Measurements from ENCODE around the gene MEX3D. TPM values are rescaled to one million over a fixed set of nuclear protein-coding genes. Genes with fewer than 3 reads are reported as not detected.
A peak's percentile ranks its signal among the peaks of the same experiment; 100 is the strongest.

Gene MEX3D
- total and polyA plus RNA-seq, 7 donors = 4.8 to 16.1 (median 10.3) TPM

DNA sequence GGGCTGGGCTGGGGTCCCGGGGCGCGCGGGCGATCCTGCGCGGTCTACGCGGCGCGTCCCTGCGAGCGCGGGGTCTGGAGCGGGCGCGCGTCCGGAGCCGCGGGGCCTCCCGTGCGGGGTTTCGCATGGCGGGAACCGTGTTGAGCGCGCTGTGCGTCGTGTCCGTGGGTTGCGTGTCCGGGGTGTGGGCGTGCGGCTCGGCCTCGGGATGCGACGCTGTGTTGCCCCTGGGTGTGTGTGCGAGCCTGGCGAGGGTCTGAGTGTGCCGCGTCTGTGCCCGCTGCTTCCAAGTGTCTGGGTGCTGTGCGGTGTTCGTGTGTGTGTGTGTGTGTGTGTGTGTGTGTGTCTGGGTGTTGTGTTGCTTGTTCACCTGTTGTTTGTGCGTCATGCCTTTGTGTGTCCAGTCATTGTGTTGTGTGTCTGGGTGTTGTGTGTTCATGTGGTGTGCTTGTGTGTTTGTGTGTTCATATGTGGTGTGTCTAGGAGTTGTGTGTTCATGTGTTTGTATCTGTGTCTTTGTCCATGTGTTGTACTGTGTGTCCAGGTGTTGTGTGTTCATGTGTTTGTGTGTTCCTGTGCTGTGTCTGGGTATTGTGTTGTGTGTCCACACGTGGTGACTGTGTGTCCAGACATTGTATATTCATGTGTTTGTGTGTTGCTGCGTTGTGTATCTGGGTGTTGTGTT lies 43.7 kb downstream of the MEX3D start:
- no peak for DNase-seq
- H3K9me3 ChIP-seq = no peaks in the 10 kb centered on the region
- 12 to 16% methylated on average over 49 of the region's 49 CpGs for WGBS, 2 donors
- H3K27ac ChIP-seq = no peak overlapping the region
- H3K27me3 ChIP-seq = peaks cover 25 to 65% (median 64%) of the 10 kb centered on the region in 3 donors
- H3K4me1 ChIP-seq = peaks cover 0 to 26% (median 20%) of the 10 kb centered on the region in 4 donors
- H3K36me3 ChIP-seq = no peaks in the 10 kb centered on the region
- peak overlapping the region in 3 of 4 donors; percentile 25 to 36 (median 34) for H3K4me3 ChIP-seq
- TF ChIP-seq, protein P1, sequence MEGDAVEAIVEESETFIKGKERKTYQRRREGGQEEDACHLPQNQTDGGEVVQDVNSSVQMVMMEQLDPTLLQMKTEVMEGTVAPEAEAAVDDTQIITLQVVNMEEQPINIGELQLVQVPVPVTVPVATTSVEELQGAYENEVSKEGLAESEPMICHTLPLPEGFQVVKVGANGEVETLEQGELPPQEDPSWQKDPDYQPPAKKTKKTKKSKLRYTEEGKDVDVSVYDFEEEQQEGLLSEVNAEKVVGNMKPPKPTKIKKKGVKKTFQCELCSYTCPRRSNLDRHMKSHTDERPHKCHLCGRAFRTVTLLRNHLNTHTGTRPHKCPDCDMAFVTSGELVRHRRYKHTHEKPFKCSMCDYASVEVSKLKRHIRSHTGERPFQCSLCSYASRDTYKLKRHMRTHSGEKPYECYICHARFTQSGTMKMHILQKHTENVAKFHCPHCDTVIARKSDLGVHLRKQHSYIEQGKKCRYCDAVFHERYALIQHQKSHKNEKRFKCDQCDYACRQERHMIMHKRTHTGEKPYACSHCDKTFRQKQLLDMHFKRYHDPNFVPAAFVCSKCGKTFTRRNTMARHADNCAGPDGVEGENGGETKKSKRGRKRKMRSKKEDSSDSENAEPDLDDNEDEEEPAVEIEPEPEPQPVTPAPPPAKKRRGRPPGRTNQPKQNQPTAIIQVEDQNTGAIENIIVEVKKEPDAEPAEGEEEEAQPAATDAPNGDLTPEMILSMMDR (IDR thresholded peaks at IDR 0.05) = no peak
- TF ChIP-seq EP300 (IDR thresholded peaks at IDR 0.05) (no peak), POLR2A (IDR thresholded peaks at IDR 0.05) (no peak), POLR2AphosphoS5 (IDR thresholded peaks at IDR 0.05) (no peak)
- intact Hi-C loops (cut with DNase I) = no loop called here

DNA sequence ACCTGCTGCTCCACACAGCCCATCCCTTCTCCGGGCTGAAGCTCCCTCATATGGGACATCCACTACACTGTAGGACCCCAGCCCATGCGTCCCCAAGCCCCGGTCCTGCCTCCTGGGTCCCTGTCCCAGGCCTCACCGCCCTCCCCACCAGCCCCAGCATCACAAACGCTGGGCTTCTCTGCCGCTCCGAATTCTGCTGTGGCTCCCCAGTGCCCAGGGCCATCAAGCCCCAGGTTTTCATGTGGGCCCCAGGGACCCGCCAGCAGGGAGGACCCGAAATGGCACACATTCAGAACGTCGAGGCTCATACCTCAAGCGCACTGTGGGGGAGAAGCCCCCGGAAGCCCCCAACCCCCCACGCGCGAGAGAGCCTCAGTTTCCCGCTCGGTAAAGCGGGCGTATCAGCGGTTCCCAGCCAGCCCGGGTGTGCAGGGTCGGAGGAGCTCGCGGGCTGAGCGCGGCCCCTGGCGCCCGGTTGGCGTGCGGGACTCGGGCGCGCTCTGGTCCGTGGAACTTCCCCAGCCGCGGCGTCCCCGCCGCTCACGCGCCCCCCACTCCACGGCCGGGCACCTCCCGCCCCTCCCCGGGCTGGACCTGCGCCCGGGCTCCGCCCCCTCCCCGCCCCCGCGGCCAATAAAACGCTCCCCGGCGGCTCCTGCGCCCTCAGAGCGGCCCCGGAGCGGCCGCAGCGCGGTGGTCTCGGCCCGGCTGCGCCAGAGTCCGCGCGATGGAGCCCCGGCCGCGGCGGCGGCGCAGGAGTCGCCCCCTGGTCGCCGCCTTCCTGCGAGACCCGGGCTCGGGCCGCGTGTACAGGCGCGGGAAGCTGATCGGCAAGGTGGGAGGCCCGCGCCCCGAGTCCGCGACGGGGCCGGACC lies 44.5 kb downstream of the MEX3D start, which contains the start of gene PLK5:
TSS of gene PLK5 (plus strand) at position 666 of the 875 bp plus-strand sequence. CDS start 2,920 bp downstream, outside the sequence.
- peak within 1 kb of the TSS in 3 of 4 donors; percentile 25 to 36 (median 34) for H3K4me3 ChIP-seq
- intact Hi-C loops (cut with DNase I) = no loop called here
- no peaks in the 10 kb centered on the region for H3K9me3 ChIP-seq
- no peak for TF ChIP-seq EP300 (IDR thresholded peaks at IDR 0.05)
- TF ChIP-seq, protein P1 (IDR thresholded peaks at IDR 0.05) = no peak
- TF ChIP-seq POLR2AphosphoS5 (IDR thresholded peaks at IDR 0.05) = no peak
- TF ChIP-seq POLR2A (IDR thresholded peaks at IDR 0.05) = no peak
- H3K27ac ChIP-seq = no peak within 1 kb of the TSS
- H3K27me3 ChIP-seq = peaks cover 25 to 57% (median 56%) of the 10 kb centered on the region in 3 donors
- WGBS, 2 donors = 11 to 12% methylated on average over 92 of the region's 92 CpGs
- H3K4me1 ChIP-seq = peaks cover 0 to 26% (median 20%) of the 10 kb centered on the region in 4 donors
- DNase-seq = no peak
- H3K36me3 ChIP-seq = no peaks in the 10 kb centered on the region

DNA sequence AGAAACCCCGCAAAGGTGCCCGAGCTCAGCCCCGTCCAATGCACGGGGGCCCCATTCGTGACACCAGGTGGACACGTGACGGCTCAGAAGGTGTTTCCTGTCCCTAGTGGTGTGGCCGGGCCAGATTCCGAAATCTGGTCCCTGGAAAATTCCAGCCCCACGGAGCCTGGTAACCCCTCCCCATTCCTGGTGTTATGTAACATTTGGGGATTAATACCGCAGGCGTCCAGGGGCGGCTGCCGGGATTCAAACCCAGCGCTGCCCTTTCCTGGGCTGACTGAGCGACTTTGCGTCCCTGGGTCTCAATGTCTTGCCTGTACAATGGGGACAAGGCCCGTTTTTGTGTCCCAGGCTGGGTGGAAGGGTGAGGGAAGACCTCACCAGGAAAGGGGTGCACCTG lies 45.3 kb downstream of the MEX3D start:
- TF ChIP-seq, protein P1 (IDR thresholded peaks at IDR 0.05) = no peak
- no peak for TF ChIP-seq POLR2AphosphoS5 (IDR thresholded peaks at IDR 0.05)
- no peak for TF ChIP-seq EP300 (IDR thresholded peaks at IDR 0.05)
- no peak for TF ChIP-seq POLR2A (IDR thresholded peaks at IDR 0.05)
- 62 to 70% methylated on average over 18 of the region's 18 CpGs for WGBS, 2 donors
- DNase-seq = no peak
- peaks cover 0 to 26% (median 20%) of the 10 kb centered on the region in 4 donors for H3K4me1 ChIP-seq
- intact Hi-C loops (cut with DNase I) = no loop called here
- peaks cover 25 to 52% (median 51%) of the 10 kb centered on the region in 3 donors for H3K27me3 ChIP-seq
- H3K9me3 ChIP-seq = no peaks in the 10 kb centered on the region
- H3K4me3 ChIP-seq = no peak overlapping the region
- no peaks in the 10 kb centered on the region for H3K36me3 ChIP-seq
- H3K27ac ChIP-seq = no peak overlapping the region

DNA sequence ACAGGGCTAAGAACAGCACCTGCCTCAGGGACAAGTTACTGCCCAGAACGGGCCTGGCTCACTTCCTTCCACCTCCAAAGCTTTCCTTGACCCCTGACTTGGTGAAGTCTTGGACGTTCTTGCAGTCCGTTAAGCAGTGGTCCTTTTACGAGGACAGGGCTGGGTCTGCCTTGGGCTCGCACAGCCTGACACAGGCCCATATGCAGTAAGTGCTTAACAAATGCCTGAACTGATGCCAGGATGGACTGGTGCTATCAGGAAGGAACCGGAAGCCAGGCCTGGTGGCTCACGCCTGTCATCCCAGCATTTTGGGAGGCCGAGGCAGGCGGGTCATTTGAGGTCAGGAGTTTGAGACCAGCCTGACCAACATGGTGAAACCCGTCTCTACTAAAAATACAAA lies 46.1 kb downstream of the MEX3D start:
- TF ChIP-seq POLR2AphosphoS5 (IDR thresholded peaks at IDR 0.05) (no peak), POLR2A (IDR thresholded peaks at IDR 0.05) (no peak), EP300 (IDR thresholded peaks at IDR 0.05) (no peak)
- TF ChIP-seq, protein P1 (IDR thresholded peaks at IDR 0.05) = no peak
- intact Hi-C loops (cut with DNase I) = no loop called here
- Histone ChIP-seq H3K36me3 (no peaks in the 10 kb centered on the region), H3K4me3 (no peak overlapping the region), H3K27ac (peak overlapping the region in 2 of 4 donors; percentile 41 to 45), H3K4me1 (peaks cover 0 to 26% (median 20%) of the 10 kb centered on the region in 4 donors), H3K27me3 (peaks cover 25 to 45% (median 45%) of the 10 kb centered on the region in 3 donors), H3K9me3 (no peaks in the 10 kb centered on the region)
- DNase-seq = no peak
- WGBS, 2 donors = 43 to 68% methylated on average over 10 of the region's 10 CpGs

All from sigmoid colon (tissue), 7 donors.